Subcutaneous adipose tissue (tissue), 4 donors: ENCODE data around the gene SNX3. TPM values are rescaled to one million over a fixed set of nuclear protein-coding genes. Genes with fewer than 3 reads are reported as not detected.

ENCODE experiments used
- total RNA-seq, 4 donors: library from RNA; depleted of rRNA; stranded (reverse); fragments of >200 nt; gene quantifications; one replicate each; pipeline ENCODE4 v1.1.0, GENCODE V29; 2016
- TF ChIP-seq, protein P1 (sequence below): fragments of 450-650 bp; IDR thresholded peaks from one replicate; pipeline ENCODE4 v1.5.1; 2016; ENCODE audit warnings: low read depth, mild to moderate bottlenecking, control low read depth, antibody characterized with exemption, moderate library complexity

Gene SNX3
- total RNA-seq, 4 donors from 2014 or later = 181 to 417 (median 207) TPM

DNA sequence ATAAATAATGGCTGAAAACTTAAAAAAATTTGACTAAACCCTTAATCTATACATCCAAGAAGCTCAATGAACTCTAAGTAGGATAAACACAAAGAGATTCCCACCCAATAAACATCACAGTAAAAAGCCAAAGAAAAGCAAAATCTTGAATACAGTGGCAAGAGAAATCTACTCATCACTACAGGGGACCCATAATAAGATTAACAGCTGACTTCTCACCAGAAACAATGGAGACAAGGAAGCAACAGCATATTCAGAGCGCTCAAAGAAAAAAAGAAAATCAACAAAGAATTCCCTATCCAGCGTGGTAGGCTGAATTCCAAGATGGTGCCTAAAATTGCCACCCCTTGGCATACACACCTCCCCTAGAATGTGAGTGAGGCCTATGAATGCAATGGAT is 18.6 kb downstream of the SNX3 start:
- TF ChIP-seq, protein P1, sequence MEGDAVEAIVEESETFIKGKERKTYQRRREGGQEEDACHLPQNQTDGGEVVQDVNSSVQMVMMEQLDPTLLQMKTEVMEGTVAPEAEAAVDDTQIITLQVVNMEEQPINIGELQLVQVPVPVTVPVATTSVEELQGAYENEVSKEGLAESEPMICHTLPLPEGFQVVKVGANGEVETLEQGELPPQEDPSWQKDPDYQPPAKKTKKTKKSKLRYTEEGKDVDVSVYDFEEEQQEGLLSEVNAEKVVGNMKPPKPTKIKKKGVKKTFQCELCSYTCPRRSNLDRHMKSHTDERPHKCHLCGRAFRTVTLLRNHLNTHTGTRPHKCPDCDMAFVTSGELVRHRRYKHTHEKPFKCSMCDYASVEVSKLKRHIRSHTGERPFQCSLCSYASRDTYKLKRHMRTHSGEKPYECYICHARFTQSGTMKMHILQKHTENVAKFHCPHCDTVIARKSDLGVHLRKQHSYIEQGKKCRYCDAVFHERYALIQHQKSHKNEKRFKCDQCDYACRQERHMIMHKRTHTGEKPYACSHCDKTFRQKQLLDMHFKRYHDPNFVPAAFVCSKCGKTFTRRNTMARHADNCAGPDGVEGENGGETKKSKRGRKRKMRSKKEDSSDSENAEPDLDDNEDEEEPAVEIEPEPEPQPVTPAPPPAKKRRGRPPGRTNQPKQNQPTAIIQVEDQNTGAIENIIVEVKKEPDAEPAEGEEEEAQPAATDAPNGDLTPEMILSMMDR = no peak

DNA sequence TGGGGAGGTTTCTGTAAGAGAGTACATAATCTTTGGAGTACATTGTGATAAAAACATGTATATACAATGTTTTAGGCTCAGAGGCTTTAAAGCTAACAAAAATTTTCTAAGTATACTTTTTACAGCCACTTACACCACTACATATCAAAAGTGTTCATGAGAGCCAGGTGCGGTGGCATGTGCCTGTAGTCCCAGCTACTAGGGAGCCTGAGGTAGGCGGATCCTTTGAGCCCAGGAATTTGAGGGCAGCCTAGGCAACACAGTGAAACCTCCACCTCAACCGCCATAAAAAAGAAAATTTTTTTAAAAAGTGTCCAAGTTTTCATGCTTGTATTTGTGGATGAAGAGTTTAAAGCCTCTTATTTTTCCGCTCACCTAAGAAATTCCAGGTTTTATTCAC is 22.5 kb downstream of the SNX3 start:
- TF ChIP-seq, protein P1 = no peak

DNA sequence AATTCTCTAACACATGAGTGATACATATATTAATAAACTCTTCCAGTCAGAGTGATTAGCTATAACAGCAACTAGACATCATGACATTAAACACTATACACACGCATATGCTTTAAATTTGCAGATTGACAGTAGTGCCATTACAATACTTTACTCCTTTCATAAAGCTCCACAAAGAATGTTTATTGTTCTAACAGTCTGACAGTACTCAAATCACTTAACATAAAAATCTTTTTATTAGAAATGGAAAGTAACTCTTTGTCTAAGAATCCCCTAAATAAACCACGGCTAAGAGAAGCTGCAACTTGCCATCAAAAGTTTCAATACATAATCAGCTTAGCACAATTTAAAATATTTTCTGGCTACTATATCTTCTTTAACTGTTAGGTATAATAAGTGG is 24.0 kb downstream of the SNX3 start:
- TF ChIP-seq, protein P1 = no peak

DNA sequence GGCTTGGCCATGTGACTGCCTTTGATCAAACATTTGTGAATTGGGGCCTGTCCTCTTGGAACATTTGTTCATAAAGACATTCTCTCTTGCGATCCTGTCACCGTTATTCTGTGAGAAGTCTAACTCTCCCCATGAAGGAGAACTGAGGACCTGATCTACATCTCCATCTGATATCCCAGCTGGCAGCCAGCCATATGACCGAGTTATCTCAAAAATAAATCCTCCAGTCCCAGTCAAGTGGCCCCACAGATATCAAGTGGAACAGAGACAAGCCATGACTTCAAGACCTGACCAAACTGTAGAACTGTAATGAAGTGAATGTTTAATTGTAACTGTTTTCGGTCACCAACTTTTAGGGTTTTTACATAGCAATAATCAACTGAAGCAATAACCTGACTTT is 25.7 kb downstream of the SNX3 start:
- TF ChIP-seq, protein P1 = no peak

DNA sequence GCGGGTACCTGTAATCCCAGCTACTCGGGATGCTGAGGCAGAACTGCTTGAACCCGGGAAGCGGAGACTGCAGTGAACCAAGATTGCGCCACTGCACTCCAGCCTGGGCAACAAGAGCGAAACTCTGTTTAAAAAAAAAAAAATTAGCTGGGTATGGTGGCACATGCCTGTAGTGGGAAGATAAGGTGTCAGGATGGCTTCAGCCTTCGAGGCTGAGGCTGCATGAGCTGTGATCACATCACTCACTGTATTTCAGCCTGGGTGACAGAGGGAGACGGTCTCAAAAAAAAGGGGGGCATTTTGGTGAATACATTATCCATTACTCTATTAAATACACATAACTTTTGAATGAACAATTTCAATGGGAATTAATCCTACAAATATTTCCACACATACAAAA is 32.4 kb downstream of the SNX3 start:
- TF ChIP-seq, protein P1 = no peak

DNA sequence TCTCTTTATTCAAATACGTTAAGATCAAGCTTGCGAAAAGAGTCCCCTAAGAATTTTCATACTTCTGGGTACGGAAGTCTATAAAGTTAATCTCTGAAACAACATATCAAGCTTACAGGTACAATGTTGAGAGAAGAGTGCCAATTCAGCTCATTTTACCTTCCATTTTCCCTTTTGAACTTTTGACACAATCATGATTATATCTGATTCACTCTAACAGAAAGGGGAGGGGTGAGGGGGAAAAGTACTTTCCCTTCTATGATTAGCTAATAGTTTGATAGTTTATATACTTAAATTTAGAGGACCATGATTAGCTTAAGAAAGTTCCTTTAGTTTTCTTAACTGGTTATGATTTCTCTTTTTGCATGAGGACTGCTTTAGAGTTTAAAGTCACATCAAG is 33.5 kb downstream of the SNX3 start:
- TF ChIP-seq, protein P1 = no peak

DNA sequence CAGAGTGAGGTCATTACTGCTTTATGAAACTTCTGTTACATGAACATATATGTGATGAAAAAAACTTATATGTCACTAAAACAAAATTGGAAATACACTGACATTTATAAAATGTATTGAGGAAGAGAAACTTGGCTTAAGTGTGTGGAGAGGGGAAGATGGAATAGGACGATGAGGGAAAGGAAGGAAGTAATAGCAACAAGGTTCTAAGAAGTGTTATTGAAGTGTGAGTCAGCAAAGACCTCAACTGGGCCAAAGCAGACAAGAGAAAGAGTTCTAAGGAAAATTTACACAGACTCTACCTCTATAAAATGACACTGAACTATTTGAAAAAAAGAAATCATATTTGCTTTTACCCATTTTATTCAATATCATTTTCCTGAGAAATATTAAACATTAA is 38.3 kb downstream of the SNX3 start:
- TF ChIP-seq, protein P1 = no peak
